ENCODE measurements around the gene EEFSEC. TPM values are rescaled to one million over a fixed set of nuclear protein-coding genes. Genes with fewer than 3 reads are reported as not detected.

The EEFSEC gene
- total and polyA plus RNA-seq, 4 donors = 9.8 to 20.1 (median 11.6) TPM

DNA sequence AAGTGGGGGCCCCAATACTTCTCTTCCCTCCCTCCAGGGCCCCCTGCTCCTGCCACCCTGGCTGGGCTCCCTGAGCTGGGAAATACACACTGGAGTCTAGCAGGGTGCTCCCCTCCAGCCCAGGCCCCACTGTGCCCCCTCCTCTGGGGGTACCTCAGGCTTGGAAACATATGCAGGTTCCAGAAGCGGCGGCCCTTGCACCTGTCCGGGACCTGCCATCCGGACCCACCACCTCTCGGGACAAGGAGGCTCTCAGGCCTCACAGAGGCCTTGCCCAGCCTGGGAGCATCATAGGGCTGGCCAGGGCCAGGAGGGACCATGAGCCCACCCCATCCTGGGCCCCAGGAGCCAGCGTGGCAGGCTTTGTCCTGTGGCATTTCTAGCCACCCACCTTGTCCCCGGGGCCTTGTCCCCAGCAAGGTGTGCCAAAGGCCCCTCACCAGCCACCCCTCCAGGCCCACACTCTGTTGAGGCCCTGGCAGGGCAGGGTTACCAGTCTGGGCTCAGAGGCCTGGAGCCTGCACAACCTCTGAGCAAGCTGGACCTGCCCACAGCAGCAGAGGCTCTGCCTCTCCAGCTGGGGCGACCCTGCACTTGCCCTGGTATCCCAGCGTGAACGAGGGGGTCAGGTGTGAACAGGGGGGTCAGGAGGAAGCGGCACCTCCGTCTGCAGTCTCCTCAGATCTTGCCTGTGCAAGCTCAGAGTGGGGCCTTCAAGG is 267.6 kb downstream of the EEFSEC start:
- no peak overlapping the region for H3K4me3 ChIP-seq
- H3K27me3 ChIP-seq (ENCODE audit: control insufficient read depth in 3 of 3, insufficient read depth in 3 of 3, low read length in 2 of 3) = no peaks in the 10 kb centered on the region
- no peak overlapping the region for H3K27ac ChIP-seq (ENCODE audit: low read depth in 1 of 2, low read length in 1 of 2)
- no peak for TF ChIP-seq CTCF (IDR thresholded peaks at IDR 0.05; ENCODE audit: control extremely low read depth, extremely low read depth)
- 89 to 91% methylated on average over 12 of the region's 12 CpGs for WGBS, 2 donors
- DNase-seq = no peak
- ATAC-seq (ENCODE audit: insufficient read depth, low FRiP score) = no peak
- H3K36me3 ChIP-seq (ENCODE audit: control insufficient read depth in 4 of 4, insufficient read depth in 4 of 4, low read length in 4 of 4) = no peaks in the 10 kb centered on the region
- peaks cover 0 to 10% (median 4%) of the 10 kb centered on the region in 4 donors for H3K9me3 ChIP-seq (ENCODE audit: control insufficient read depth in 4 of 4, insufficient read depth in 3 of 4, low read length in 3 of 4)
- H3K9ac ChIP-seq (ENCODE audit: insufficient read depth in 1 of 2, low read length in 2 of 2) = no peak overlapping the region
- H3K4me1 ChIP-seq (ENCODE audit: control insufficient read depth in 5 of 5, insufficient read depth in 5 of 5, low read length in 5 of 5) = no peaks in the 10 kb centered on the region

GRCh38 chr3:128421439-128421836 is 268.2 kb downstream of the EEFSEC start:
- ATAC-seq (ENCODE audit: insufficient read depth, low FRiP score) = no peak
- TF ChIP-seq CTCF (IDR thresholded peaks at IDR 0.05; ENCODE audit: control extremely low read depth, extremely low read depth) = no peak
- Histone ChIP-seq H3K27me3 (ENCODE audit: control insufficient read depth in 3 of 3, insufficient read depth in 3 of 3, low read length in 2 of 3) (no peaks in the 10 kb centered on the region), H3K4me3 (no peak overlapping the region), H3K4me1 (ENCODE audit: control insufficient read depth in 5 of 5, insufficient read depth in 5 of 5, low read length in 5 of 5) (peaks cover 0 to 2% (median 0%) of the 10 kb centered on the region in 5 donors), H3K36me3 (ENCODE audit: control insufficient read depth in 4 of 4, insufficient read depth in 4 of 4, low read length in 4 of 4) (no peaks in the 10 kb centered on the region), H3K9me3 (ENCODE audit: control insufficient read depth in 4 of 4, insufficient read depth in 3 of 4, low read length in 3 of 4) (peaks cover 0 to 10% (median 4%) of the 10 kb centered on the region in 4 donors), H3K9ac (ENCODE audit: insufficient read depth in 1 of 2, low read length in 2 of 2) (no peak overlapping the region), H3K27ac (ENCODE audit: low read depth in 1 of 2, low read length in 1 of 2) (no peak overlapping the region)
- peak in 1 of 3 donors; percentile 41 for DNase-seq
- WGBS, 2 donors = 75 to 84% methylated on average over 11 of the region's 11 CpGs

GRCh38 chr3:128421966-128422365 is 268.7 kb downstream of the EEFSEC start:
- Histone ChIP-seq H3K9me3 (ENCODE audit: control insufficient read depth in 4 of 4, insufficient read depth in 3 of 4, low read length in 3 of 4) (peaks cover 0 to 10% (median 4%) of the 10 kb centered on the region in 4 donors), H3K36me3 (ENCODE audit: control insufficient read depth in 4 of 4, insufficient read depth in 4 of 4, low read length in 4 of 4) (no peaks in the 10 kb centered on the region), H3K4me1 (ENCODE audit: control insufficient read depth in 5 of 5, insufficient read depth in 5 of 5, low read length in 5 of 5) (peaks cover 0 to 2% (median 0%) of the 10 kb centered on the region in 5 donors), H3K4me3 (no peak overlapping the region), H3K27me3 (ENCODE audit: control insufficient read depth in 3 of 3, insufficient read depth in 3 of 3, low read length in 2 of 3) (peaks cover 0 to under 1% (median 0%) of the 10 kb centered on the region in 3 donors), H3K9ac (ENCODE audit: insufficient read depth in 1 of 2, low read length in 2 of 2) (no peak overlapping the region), H3K27ac (ENCODE audit: low read depth in 1 of 2, low read length in 1 of 2) (no peak overlapping the region)
- no peak for ATAC-seq (ENCODE audit: insufficient read depth, low FRiP score)
- DNase-seq = no peak
- WGBS, 2 donors = 86 to 90% methylated on average over 7 of the region's 7 CpGs
- TF ChIP-seq CTCF (IDR thresholded peaks at IDR 0.05; ENCODE audit: control extremely low read depth, extremely low read depth) = no peak

Measured in lung (tissue), 12 donors.